Adipocyte (in vitro differentiated cells): ENCODE results near the gene APEX2.

Experiments
- DNase-seq: peaks from one replicate; pipeline ENCODE4 v3.0.0-alpha.2; 2015; ENCODE audit warnings: low read depth
- H3K27me3 ChIP-seq: replicated peaks from 2 replicates; pipeline ENCODE4 v1.7.0; 2013; ENCODE audit warnings: mild to moderate bottlenecking, low read length, moderate library complexity; ENCODE audit not compliant: control insufficient read depth, insufficient read depth
- H3K36me3 ChIP-seq: 2 replicates; pipeline ENCODE4 v1.7.0; 2013; ENCODE audit warnings: low read length, mild to moderate bottlenecking, moderate library complexity; ENCODE audit not compliant: control insufficient read depth, insufficient read depth, severe bottlenecking
- H3K4me1 ChIP-seq: 2 replicates; pipeline ENCODE4 v1.7.0; 2013; ENCODE audit warnings: mild to moderate bottlenecking, low read length, moderate library complexity; ENCODE audit not compliant: control insufficient read depth, insufficient read depth
- H3K4me3 ChIP-seq: 2 replicates; pipeline ENCODE4 v1.7.0; 2013; ENCODE audit warnings: mild to moderate bottlenecking, low read length, moderate library complexity
- H3K9ac ChIP-seq: 2 replicates; pipeline ENCODE4 v1.7.0; 2013; ENCODE audit warnings: mild to moderate bottlenecking, low read length, moderate library complexity
- H3K9me3 ChIP-seq: 2 replicates; pipeline ENCODE4 v1.7.0; 2013; ENCODE audit warnings: mild to moderate bottlenecking, low read length, moderate library complexity; ENCODE audit not compliant: control insufficient read depth

The APEX2 gene

GRCh38 chrX:54992911-54993622 lies 7.1 kb upstream of the APEX2 start:
- Histone ChIP-seq H3K4me1 (no peaks in the 10 kb centered on the region), H3K36me3 (no peaks in the 10 kb centered on the region), H3K9me3 (peaks cover 3% of the 10 kb centered on the region), H3K27me3 (peaks cover 9% of the 10 kb centered on the region), H3K4me3 (peak overlapping the region; percentile 52), H3K9ac (no peak overlapping the region)
- no peak for DNase-seq

GRCh38 chrX:54994099-54994498 lies 6.1 kb upstream of the APEX2 start, which contains the start of gene PFKFB1:
Gene PFKFB1 (minus strand): TSS chrX:54994188. CDS start chrX:54994007, 181 bp downstream.
- Histone ChIP-seq H3K4me1 (no peaks in the 10 kb centered on the region), H3K27me3 (peaks cover 9% of the 10 kb centered on the region), H3K9me3 (peaks cover 3% of the 10 kb centered on the region), H3K9ac (peak within 1 kb of the TSS; percentile 65), H3K4me3 (peak within 1 kb of the TSS; percentile 59), H3K36me3 (no peaks in the 10 kb centered on the region)
- no peak for DNase-seq

GRCh38 chrX:54994668-54995351 lies 5.4 kb upstream of the APEX2 start:
- no peaks in the 10 kb centered on the region for H3K4me1 ChIP-seq
- peaks cover 9% of the 10 kb centered on the region for H3K27me3 ChIP-seq
- no peak for DNase-seq
- H3K4me3 ChIP-seq, result peak overlapping the region; percentile 59
- H3K9ac ChIP-seq, result peak overlapping the region; percentile 65
- peaks cover 3% of the 10 kb centered on the region for H3K9me3 ChIP-seq
- H3K36me3 ChIP-seq, result no peaks in the 10 kb centered on the region

- no peaks in the 10 kb centered on the region for H3K36me3 ChIP-seq
- H3K9me3 ChIP-seq, result peaks cover 3% of the 10 kb centered on the region
- H3K27me3 ChIP-seq, result peaks cover 9% of the 10 kb centered on the region
- DNase-seq, result no peak
- no peaks in the 10 kb centered on the region for H3K4me1 ChIP-seq
- peak overlapping the region; percentile 81 for H3K4me3 ChIP-seq
- peak overlapping the region; percentile 77 for H3K9ac ChIP-seq
Observed at GRCh38 chrX:54995621-54996020, 4.5 kb upstream of the APEX2 start.

GRCh38 chrX:55004231-55004630 lies 4.1 kb downstream of the APEX2 start:
- H3K36me3 ChIP-seq, result peaks cover 14% of the 10 kb centered on the region

GRCh38 chrX:55005256-55005655 lies 5.1 kb downstream of the APEX2 start:
- Histone ChIP-seq H3K9ac (no peak overlapping the region), H3K4me3 (no peak overlapping the region), H3K9me3 (no peaks in the 10 kb centered on the region), H3K4me1 (peaks cover 30% of the 10 kb centered on the region), H3K27me3 (no peaks in the 10 kb centered on the region), H3K36me3 (peaks cover 14% of the 10 kb centered on the region)
- no peak for DNase-seq

More at GRCh38 chrX:55004231-55004630, 4.1 kb downstream of the APEX2 start:
- no peak overlapping the region for H3K9ac ChIP-seq
- no peaks in the 10 kb centered on the region for H3K27me3 ChIP-seq
- peaks cover 30% of the 10 kb centered on the region for H3K4me1 ChIP-seq
- no peaks in the 10 kb centered on the region for H3K9me3 ChIP-seq
- no peak for DNase-seq
- H3K4me3 ChIP-seq, result no peak overlapping the region

- peaks cover 22% of the 10 kb centered on the region for H3K4me1 ChIP-seq
- peaks cover 14% of the 10 kb centered on the region for H3K36me3 ChIP-seq
- H3K9me3 ChIP-seq, result no peaks in the 10 kb centered on the region
- no peak for DNase-seq
- H3K27me3 ChIP-seq, result no peaks in the 10 kb centered on the region
- no peak overlapping the region for H3K9ac ChIP-seq
- H3K4me3 ChIP-seq, result no peak overlapping the region
Observed at GRCh38 chrX:55006827-55007621, 6.9 kb downstream of the APEX2 start.

GRCh38 chrX:55007656-55008055 lies 7.5 kb downstream of the APEX2 start:
- peaks cover 22% of the 10 kb centered on the region for H3K4me1 ChIP-seq
- H3K9me3 ChIP-seq, result no peaks in the 10 kb centered on the region
- no peak overlapping the region for H3K4me3 ChIP-seq
- peak; percentile 4 for DNase-seq
- H3K36me3 ChIP-seq, result peaks cover 14% of the 10 kb centered on the region
- peaks cover under 1% of the 10 kb centered on the region for H3K27me3 ChIP-seq
- no peak overlapping the region for H3K9ac ChIP-seq

GRCh38 chrX:55008571-55009358 lies 8.6 kb downstream of the APEX2 start:
- no peak overlapping the region for H3K9ac ChIP-seq
- H3K27me3 ChIP-seq, result peaks cover 8% of the 10 kb centered on the region
- no peaks in the 10 kb centered on the region for H3K9me3 ChIP-seq
- no peak overlapping the region for H3K4me3 ChIP-seq
- peaks cover 14% of the 10 kb centered on the region for H3K36me3 ChIP-seq
- no peak for DNase-seq
- H3K4me1 ChIP-seq, result peaks cover 22% of the 10 kb centered on the region

- H3K4me3 ChIP-seq, result no peak overlapping the region
- H3K36me3 ChIP-seq, result no peaks in the 10 kb centered on the region
- peak; percentile 25 for DNase-seq
- H3K27me3 ChIP-seq, result peaks cover 18% of the 10 kb centered on the region
- H3K4me1 ChIP-seq, result peaks cover 22% of the 10 kb centered on the region
- no peak overlapping the region for H3K9ac ChIP-seq
- no peaks in the 10 kb centered on the region for H3K9me3 ChIP-seq
Observed at GRCh38 chrX:55011294-55011693, 11.1 kb downstream of the APEX2 start.
